GM21526 (cell line): ENCODE results near the gene TBC1D14.

Experiments used
- ATAC-seq: cut with Tn5 transposase; IDR thresholded peaks from one replicate; pipeline ENCODE4 v1.9.1; 2021; ENCODE audit warnings: moderate library complexity; ENCODE audit not compliant: unreplicated experiment, low FRiP score

Gene TBC1D14

DNA sequence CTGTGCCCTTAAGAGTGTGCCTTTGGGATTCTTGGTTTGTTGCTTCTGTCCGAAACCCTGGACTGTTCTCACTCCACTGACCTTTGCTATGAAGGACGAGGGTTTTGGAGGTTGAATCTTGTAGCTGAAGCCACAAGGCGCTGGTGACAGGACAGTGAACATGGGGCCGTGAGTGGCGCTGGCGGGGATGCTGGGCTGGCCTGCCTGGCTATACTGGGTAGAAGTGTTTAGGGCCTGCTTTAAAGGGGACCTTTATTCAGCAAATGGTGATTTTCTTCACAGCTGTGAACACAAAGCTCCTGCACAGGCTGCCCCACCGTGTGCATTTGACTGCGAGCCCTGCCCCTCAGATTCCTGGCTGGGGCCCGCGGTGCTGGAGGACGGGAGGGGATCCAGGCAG lies 106.5 kb downstream of the TBC1D14 start:
- ATAC-seq, result no peak

DNA sequence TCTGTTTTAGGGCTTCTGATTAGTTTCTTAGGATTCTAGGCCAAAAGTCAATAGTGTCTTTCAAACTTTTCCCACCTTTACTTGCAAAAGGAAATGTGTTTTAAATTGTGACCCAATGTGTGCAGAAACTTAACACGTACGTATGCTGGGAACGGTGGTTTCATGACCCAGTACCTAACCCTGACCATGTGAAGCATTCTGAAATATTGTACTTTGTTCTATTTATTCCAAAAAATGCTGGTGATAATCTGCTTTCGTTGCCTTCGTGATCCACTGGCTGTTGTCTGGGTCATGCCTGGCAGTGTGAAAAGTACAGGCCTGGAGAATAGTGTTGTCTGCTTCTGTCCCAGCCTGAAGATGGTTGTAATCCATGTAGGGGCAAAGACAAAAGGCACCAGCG lies 106.9 kb downstream of the TBC1D14 start:
- ATAC-seq, result no peak

GRCh38 chr4:7017446-7018048 lies 107.9 kb downstream of the TBC1D14 start:
- ATAC-seq, result no peak

- ATAC-seq, result no peak
These were observed 108.7 kb downstream of the TBC1D14 start for GRCh38 chr4:7018281-7018680.

DNA sequence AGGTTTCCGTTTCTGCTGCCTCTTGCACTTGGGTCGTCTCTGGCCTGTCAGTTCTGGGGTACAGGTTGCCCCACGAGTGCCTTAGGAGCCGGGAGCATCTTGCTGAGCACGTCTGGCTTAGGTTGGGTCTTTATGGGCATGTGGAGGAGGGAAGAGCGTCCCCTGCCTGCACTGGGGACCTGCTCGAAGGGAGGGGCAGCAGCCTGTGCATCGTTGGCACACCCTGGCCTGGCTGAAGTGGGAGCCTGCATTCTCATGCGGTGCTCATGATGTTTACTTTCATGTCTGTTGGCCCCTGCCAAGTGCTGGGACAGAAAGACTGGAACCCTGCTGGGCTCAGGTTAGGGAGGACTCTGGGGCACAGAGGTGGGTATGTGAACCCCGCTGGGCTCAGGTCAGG lies 109.7 kb downstream of the TBC1D14 start:
- ATAC-seq, result no peak

DNA sequence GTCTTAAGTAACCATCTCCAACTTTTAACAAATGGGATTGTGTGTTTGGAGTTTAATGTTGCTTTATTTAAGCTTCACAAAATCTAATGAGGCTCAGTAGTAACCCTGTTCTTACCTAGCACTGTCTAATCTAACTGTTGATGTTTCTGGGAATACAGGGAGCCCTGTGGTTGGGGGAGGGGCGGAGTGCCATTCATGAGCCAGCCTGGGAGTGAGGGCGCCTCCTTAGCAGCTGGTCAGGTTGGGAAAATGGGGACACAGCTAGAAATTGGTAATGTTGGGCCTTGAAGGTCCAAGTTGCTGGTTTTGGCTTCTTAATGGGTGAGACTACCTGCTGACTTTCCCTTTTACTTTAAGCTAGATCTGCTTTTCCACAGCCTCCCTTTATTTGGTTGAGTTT lies 110.7 kb downstream of the TBC1D14 start:
- no peak for ATAC-seq

DNA sequence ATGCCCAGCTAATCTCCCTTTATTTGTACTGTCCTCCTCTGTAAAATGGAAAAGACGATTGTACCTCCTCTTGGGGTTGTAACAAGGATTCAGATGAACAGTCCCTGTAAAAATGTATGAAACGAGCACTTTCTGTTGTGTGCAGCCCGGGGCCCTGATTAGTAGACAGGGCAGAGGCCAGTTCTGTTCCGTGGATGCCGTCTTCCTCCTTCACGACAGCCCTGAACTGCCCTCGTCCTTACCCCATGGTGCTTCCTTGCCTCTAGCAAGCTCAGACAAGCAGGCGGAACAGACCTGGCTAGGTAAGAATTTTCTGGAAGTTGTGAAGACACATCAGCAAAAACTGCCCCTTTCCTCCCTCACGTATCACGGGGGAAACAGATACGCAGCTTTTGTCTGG lies 111.2 kb downstream of the TBC1D14 start:
- ATAC-seq, result no peak

GRCh38 chr4:7021355-7021754 lies 111.7 kb downstream of the TBC1D14 start:
- ATAC-seq, result no peak

- ATAC-seq, result no peak
These were observed 112.5 kb downstream of the TBC1D14 start for GRCh38 chr4:7021930-7022664.

DNA sequence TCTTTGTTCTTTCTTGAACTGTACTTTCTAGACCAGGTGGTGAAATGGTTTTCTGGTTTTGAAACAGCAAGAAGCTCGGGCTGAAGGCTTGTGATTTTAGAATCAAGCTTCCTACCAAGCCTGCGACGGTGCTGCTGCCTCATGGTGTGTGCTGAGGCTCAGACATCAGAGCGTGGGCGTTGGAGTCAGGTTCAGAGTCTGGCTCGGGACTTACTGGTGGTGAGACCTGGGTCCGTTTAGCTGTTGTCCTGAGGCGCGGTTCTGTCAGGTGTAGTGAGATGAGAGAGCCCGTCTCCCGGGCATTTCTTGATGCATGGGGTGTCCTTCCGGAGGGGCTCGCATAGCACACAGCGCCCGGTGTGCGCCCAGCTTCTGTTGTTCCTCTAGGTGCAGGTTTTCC lies 113.9 kb downstream of the TBC1D14 start:
- ATAC-seq, result no peak

DNA sequence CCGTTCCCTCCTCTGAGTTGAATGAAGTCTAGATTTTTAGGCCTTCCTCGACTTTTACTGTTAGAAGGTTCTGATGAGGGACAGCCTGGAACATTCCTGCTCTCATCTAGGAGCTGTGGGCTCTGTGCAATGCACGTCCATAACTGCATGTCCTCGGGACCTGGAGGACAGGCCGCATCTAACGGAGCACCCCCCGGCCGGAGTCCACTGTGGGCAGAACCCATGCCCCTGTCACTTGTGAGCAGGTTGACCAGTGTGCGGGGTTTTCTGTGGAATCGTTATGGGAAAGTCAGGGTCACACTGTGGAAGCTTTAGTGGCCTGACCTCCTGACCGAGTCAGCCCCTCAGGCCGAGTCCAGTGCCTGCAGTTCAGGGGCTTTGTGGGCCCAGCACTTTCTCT lies 114.3 kb downstream of the TBC1D14 start:
- no peak for ATAC-seq

- no peak for ATAC-seq
These were observed 114.8 kb downstream of the TBC1D14 start for GRCh38 chr4:7024336-7024890.

DNA sequence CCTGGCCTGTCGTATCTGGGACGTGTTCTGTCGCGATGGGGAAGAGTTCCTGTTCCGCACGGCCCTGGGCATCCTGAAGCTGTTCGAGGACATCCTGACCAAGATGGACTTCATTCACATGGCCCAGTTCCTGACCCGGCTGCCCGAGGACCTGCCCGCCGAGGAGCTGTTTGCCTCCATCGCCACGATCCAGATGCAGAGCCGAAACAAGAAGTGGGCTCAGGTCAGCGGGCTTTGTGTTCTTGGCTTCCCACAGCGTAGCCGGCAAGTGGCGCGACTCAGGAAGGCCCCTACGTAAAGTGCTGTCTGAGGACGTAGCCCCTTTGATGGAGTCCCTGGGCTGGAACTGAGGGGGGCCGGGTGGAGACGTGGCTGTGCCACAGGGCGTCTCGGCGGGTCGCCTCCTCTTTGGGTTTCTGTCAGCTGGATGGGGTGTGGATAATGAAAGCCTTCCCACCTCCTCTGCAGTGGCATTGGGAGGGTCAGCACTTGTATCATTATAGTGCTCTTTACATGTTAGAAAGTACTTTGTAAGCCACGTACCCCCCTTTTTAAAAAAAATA lies 115.5 kb downstream of the TBC1D14 start:
- ATAC-seq, result no peak

DNA sequence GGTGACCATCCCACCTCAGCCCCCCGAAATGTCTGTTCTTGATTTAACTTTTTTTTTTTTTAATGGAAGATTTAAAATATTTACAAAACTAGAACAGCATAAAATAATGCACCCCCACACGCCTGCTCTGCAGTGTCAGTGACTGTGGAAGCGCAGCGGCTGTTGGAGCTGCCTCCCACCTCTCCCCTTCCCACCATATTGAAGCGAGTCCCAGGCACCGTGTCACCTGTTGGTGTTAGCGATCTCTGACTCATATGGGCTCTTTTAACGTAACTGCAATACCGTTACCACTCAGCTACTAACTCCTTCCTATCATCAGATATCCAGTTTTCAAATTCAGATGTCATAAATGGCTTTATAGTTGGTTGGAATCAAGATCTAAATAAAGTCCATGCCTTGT lies 116.5 kb downstream of the TBC1D14 start:
- no peak for ATAC-seq

GRCh38 chr4:7027284-7027683 lies 117.7 kb downstream of the TBC1D14 start:
- no peak for ATAC-seq

GRCh38 chr4:7027913-7028312 lies 118.3 kb downstream of the TBC1D14 start:
- no peak for ATAC-seq

- no peak for ATAC-seq
These were observed 119.6 kb downstream of the TBC1D14 start for GRCh38 chr4:7029212-7029611.

GRCh38 chr4:7029921-7030320 lies 120.3 kb downstream of the TBC1D14 start:
- ATAC-seq, result no peak

- ATAC-seq, result no peak
These were observed 121.2 kb downstream of the TBC1D14 start for GRCh38 chr4:7030856-7031255.

GRCh38 chr4:7031558-7032449 lies 122.2 kb downstream of the TBC1D14 start:
- no peak for ATAC-seq

GRCh38 chr4:7032596-7032995 lies 123.0 kb downstream of the TBC1D14 start:
- no peak for ATAC-seq
